Gastrocnemius medialis (tissue), 4 donors: ENCODE results near the gene ADAM11. TPM values are rescaled to one million over a fixed set of nuclear protein-coding genes. Genes with fewer than 3 reads are reported as not detected.
"Not testable (repeated sequence)": the region's sequence is repeated elsewhere in the genome, so short reads cannot be mapped to it uniquely, and the experiment has no call there.

Experiments used
- ATAC-seq, 2 donors: fragments of 150-250 bp; one replicate each; pipeline ENCODE4 v1.9.1; 2016
- DNase-seq, 2 donors: peaks; one replicate each; pipeline ENCODE4 v3.0.0-alpha.2; 2019
- H3K27ac ChIP-seq, 4 donors: fragments of 200-600 bp; sonication (generic); 1 replicate in 1 of 4; 2 replicates in 3 of 4; pipeline ENCODE4 v1.5.1; 2016 to 2018; ENCODE audit warnings: mild to moderate bottlenecking in 2 of 4, moderate library complexity in 1 of 4
- H3K27me3 ChIP-seq, 3 donors: fragments of 200-600 bp; sonication (generic) in 2 of 3; 1 replicate in 1 of 3; 2 replicates in 2 of 3; pipeline versions ENCODE4 v1.5.1 to v1.6.0; 2016 to 2019; ENCODE audit warnings: mild to moderate bottlenecking in 1 of 3, moderate library complexity in 1 of 3
- H3K36me3 ChIP-seq, 2 donors: fragments of 200-600 bp; sonication (generic) in 1 of 2; one replicate each; pipeline ENCODE4 v1.5.1; 2017 to 2018
- H3K4me1 ChIP-seq, 2 donors: fragments of 200-600 bp; sonication (generic) in 1 of 2; one replicate each; pipeline ENCODE4 v1.5.1; 2016 to 2017; ENCODE audit warnings: mild to moderate bottlenecking in 2 of 2
- H3K4me3 ChIP-seq, 4 donors: fragments of 200-600 bp; sonication (generic) in 3 of 4; 1 replicate in 1 of 4; 2 replicates in 3 of 4; pipeline ENCODE4 v1.5.1; 2016 to 2019; ENCODE audit warnings: mild to moderate bottlenecking in 2 of 4
- H3K9me3 ChIP-seq, 3 donors: fragments of 200-600 bp; sonication (generic) in 2 of 3; 1 replicate in 1 of 3; 2 replicates in 2 of 3; pipeline ENCODE4 v1.5.1; 2016 to 2019
- POLR2A ChIP-seq, 2 donors: fragments of 450-650 bp; IDR thresholded peaks; one replicate each; pipeline ENCODE4 v1.6.1; 2017; ENCODE audit warnings: antibody characterized with exemption in 2 of 2, mild to moderate bottlenecking in 2 of 2, moderate library complexity in 2 of 2
- in situ Hi-C, 4 donors: fragments of 200-750 bp; cut with MboI; loops; one replicate each; pipeline versions ENCODE4 v1.15.0 to v1.8.0; 2017; ENCODE audit warnings: low sequenced_read_pairs in 4 of 4
- intact Hi-C: fragments of 100-400 bp; cut with DNase I; formaldehyde crosslinking; loops from one replicate; pipeline ENCODE4 v1.15.1; 2023; ENCODE audit warnings: low total_unique reads
- total RNA-seq, 4 donors: library from RNA; depleted of rRNA; stranded (reverse); fragments of >200 nt; gene quantifications; one replicate each; pipeline versions ENCODE4 v1.1.0 to v1.2.3, GENCODE V29; 2016
- TF ChIP-seq, protein P1 (sequence below), 5 experiments: fragments of 450-650 bp in 3 of 5; fragments of 200-600 bp in 2 of 5; sonication (generic) in 2 of 5; IDR thresholded peaks in 4 of 5; conservative IDR thresholded peaks in 1 of 5; 1 replicate in 4 of 5; 2 replicates in 1 of 5; pipeline ENCODE4 v1.5.1; 2016 to 2019; ENCODE audit warnings: antibody characterized with exemption in 5 of 5, mild to moderate bottlenecking in 3 of 5, moderate library complexity in 3 of 5

ADAM11 gene
- total RNA-seq, 4 donors from 2014 or later, result 0.04 to 0.36 TPM; not detected in 2

DNA sequence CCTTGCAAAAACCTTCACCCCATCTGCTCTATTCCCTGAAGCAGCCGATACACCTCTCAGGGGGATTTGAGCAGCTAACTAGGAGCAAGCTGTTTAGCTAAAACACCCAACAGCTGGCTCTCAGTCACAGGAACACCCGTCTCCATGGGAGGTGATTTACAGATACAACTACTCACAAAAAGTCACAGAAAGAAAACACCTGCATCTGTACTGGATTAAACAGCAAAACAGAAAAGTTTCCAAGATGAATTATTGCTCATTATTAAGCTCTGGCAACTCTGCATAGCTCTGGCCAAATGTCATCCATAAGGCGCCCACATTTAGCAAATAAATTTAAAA, 49.0 kb downstream of the ADAM11 start:
- no peaks in the 10 kb centered on the region for H3K9me3 ChIP-seq
- intact Hi-C loops (no loop called here), in situ Hi-C loops (no loop called here)
- ATAC-seq (no peak), DNase-seq (no peak)
- H3K4me3 ChIP-seq, result no peak overlapping the region
- no peak overlapping the region for H3K27ac ChIP-seq
- TF ChIP-seq POLR2A (IDR thresholded peaks at IDR 0.05), result no peak
- TF ChIP-seq, protein P1, sequence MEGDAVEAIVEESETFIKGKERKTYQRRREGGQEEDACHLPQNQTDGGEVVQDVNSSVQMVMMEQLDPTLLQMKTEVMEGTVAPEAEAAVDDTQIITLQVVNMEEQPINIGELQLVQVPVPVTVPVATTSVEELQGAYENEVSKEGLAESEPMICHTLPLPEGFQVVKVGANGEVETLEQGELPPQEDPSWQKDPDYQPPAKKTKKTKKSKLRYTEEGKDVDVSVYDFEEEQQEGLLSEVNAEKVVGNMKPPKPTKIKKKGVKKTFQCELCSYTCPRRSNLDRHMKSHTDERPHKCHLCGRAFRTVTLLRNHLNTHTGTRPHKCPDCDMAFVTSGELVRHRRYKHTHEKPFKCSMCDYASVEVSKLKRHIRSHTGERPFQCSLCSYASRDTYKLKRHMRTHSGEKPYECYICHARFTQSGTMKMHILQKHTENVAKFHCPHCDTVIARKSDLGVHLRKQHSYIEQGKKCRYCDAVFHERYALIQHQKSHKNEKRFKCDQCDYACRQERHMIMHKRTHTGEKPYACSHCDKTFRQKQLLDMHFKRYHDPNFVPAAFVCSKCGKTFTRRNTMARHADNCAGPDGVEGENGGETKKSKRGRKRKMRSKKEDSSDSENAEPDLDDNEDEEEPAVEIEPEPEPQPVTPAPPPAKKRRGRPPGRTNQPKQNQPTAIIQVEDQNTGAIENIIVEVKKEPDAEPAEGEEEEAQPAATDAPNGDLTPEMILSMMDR (IDR thresholded peaks at IDR 0.05 in 4 of 5, conservative IDR thresholded peaks at IDR 0.05 in 1 of 5), result no peak
- H3K27me3 ChIP-seq, result no peaks in the 10 kb centered on the region
- H3K4me1 ChIP-seq, result no peaks in the 10 kb centered on the region
- H3K36me3 ChIP-seq, result no peaks in the 10 kb centered on the region

DNA sequence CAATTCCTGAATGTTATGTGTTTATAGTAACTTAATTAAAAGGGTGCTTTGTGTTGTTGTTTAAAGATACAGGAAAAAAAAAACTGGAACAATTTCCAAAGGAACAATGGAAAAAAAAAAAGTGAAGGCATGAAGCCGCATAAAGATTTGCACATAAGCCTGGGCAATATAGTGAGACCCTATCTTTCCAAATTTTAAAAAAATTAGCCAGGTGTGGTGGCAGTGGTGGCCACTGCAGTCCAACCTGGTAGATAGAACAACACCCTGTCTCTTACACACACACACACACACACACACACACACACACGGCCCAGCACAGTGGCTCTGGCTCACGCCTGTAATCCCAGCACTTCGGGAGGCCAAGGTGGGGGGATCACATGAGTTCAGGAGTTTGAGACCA, 49.4 kb downstream of the ADAM11 start:
- H3K27ac ChIP-seq, result no peak overlapping the region
- no peaks in the 10 kb centered on the region for H3K27me3 ChIP-seq
- no peaks in the 10 kb centered on the region for H3K9me3 ChIP-seq
- ATAC-seq, result no peak
- DNase-seq, result no peak
- no peaks in the 10 kb centered on the region for H3K4me1 ChIP-seq
- TF ChIP-seq, protein P1 (IDR thresholded peaks at IDR 0.05 in 4 of 5, conservative IDR thresholded peaks at IDR 0.05 in 1 of 5), result no peak
- no peak for TF ChIP-seq POLR2A (IDR thresholded peaks at IDR 0.05)
- in situ Hi-C loops, result no loop called here
- H3K4me3 ChIP-seq, result no peak overlapping the region
- no peaks in the 10 kb centered on the region for H3K36me3 ChIP-seq
- intact Hi-C loops, result no loop called here

DNA sequence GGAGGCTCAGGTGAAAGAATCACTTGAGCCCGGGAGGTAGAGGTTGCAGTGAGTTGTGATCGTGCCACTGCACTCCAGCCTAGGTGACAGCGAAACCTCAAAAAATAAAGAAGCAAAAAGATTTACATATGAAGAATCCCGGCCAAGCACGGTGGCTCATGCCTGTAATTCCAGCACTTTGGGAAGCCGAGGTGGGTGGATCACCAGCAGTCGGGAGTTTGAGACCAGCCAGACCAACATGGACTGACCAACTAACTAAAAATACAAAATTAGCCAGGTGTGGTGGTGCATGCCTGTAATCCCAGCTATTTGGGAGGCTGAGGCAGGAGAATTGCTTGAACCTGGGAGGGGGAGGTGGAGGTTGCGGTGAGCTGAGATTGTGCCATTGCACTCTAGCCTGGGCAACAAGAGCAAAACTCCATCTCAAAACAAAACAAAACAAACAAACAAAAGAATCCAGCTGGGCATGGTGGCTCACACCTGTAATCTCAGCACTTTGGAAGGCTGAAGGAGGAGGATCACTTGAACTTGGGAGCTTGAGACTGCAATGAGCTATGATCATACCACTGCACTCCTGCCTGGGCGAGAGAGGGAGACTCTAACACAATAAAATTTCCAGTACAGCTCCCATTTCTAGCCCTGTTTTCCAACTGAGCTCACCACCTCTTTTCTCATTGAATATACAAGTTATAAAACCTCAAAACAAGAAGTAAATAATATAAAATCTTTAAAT, 50.0 kb downstream of the ADAM11 start:
- ATAC-seq, H3K36me3 ChIP-seq, H3K9me3 ChIP-seq, H3K4me3 ChIP-seq, H3K27ac ChIP-seq, DNase-seq, intact Hi-C loops, H3K4me1 ChIP-seq, in situ Hi-C loops, H3K27me3 ChIP-seq: not testable (repeated sequence)

DNA sequence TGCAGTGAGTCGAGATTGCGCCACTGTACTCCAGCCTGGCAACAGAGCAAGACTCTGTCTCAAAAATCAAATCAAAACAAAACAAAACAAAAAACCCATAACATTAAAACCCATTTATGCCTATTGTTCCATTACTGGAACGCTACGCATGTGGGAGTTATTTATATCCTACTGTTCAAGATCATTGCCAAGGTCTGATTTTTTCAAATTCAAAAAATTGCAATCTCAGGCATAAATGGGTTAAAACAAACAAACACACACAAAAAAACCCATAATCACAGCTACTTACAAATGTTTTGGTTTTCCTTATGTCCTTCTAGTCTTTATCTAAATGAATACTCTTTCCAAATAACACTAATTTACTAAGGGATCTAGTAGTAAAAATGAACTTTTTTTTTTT, 53.5 kb downstream of the ADAM11 start:
- no peaks in the 10 kb centered on the region for H3K27me3 ChIP-seq
- DNase-seq (no peak), ATAC-seq (no peak)
- no peak for TF ChIP-seq POLR2A (IDR thresholded peaks at IDR 0.05)
- TF ChIP-seq, protein P1 (IDR thresholded peaks at IDR 0.05 in 4 of 5, conservative IDR thresholded peaks at IDR 0.05 in 1 of 5), result no peak
- no peak overlapping the region for H3K4me3 ChIP-seq
- intact Hi-C loops (no loop called here), in situ Hi-C loops (no loop called here)
- H3K36me3 ChIP-seq, result no peaks in the 10 kb centered on the region
- no peaks in the 10 kb centered on the region for H3K4me1 ChIP-seq
- no peaks in the 10 kb centered on the region for H3K9me3 ChIP-seq
- H3K27ac ChIP-seq, result no peak overlapping the region

DNA sequence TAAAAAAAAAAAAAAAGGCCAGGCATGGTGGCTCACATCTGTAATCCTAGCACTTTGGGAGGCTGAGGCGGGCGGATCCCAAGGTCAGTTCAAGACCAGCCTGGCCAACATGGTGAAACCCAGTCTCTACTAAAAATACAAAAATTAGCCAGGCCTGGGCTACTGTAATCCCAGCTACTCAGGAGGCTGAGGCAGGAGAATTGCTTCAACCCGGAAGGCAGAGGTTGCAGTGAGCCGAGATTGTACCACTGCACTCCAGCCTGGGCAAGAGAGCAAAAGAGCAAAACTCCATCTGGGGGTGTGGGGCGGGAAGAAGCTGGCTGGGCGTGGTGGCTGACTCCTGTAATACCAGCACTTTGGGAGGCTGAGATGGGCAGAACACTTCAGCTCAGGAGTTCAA, 59.7 kb downstream of the ADAM11 start:
- ATAC-seq, in situ Hi-C loops, intact Hi-C loops, DNase-seq, H3K27ac ChIP-seq, H3K9me3 ChIP-seq, H3K4me1 ChIP-seq, H3K36me3 ChIP-seq, H3K4me3 ChIP-seq: not testable (repeated sequence)
- H3K27me3 ChIP-seq, result peaks cover 0 to 19% (median 10%) of the 10 kb centered on the region in 3 donors
